Gastrocnemius medialis (tissue), 4 donors: ENCODE data around the gene CNIH4.
"Not testable (repeated sequence)": the region's sequence is repeated elsewhere in the genome, so short reads cannot be mapped to it uniquely, and the experiment has no call there.

ENCODE experiments used
- CTCF ChIP-seq, 5 experiments: fragments of 450-650 bp in 3 of 5; fragments of 200-600 bp in 2 of 5; sonication (generic) in 2 of 5; IDR thresholded peaks in 4 of 5; conservative IDR thresholded peaks in 1 of 5; 1 replicate in 4 of 5; 2 replicates in 1 of 5; pipeline ENCODE4 v1.5.1; 2016 to 2019; ENCODE audit warnings: antibody characterized with exemption in 5 of 5, mild to moderate bottlenecking in 3 of 5, moderate library complexity in 3 of 5
- POLR2A ChIP-seq, 2 donors: fragments of 450-650 bp; IDR thresholded peaks; one replicate each; pipeline ENCODE4 v1.6.1; 2017; ENCODE audit warnings: antibody characterized with exemption in 2 of 2, mild to moderate bottlenecking in 2 of 2, moderate library complexity in 2 of 2

GRCh38 chr1:224311503-224311902 lies 45.2 kb upstream of the CNIH4 start:
- TF ChIP-seq CTCF (IDR thresholded peaks at IDR 0.05 in 4 of 5, conservative IDR thresholded peaks at IDR 0.05 in 1 of 5); POLR2A (IDR thresholded peaks at IDR 0.05): not testable (repeated sequence)
